ENCODE results near the gene NDUFB11. TPM values are rescaled to one million over a fixed set of nuclear protein-coding genes. Genes with fewer than 3 reads are reported as not detected.

Gene NDUFB11
- polyA plus RNA-seq, 2 donors, result 72.2 to 75.0 TPM

GRCh38 chrX:47098338-47099094 lies 46.0 kb downstream of the NDUFB11 start:
- Histone ChIP-seq H3K9me3 (ENCODE audit: control insufficient read depth in 2 of 2, insufficient read depth in 1 of 2, low read depth in 1 of 2, low read length in 1 of 2) (no peaks in the 10 kb centered on the region), H3K36me3 (ENCODE audit: control insufficient read depth in 2 of 2, insufficient read depth in 2 of 2, low read length in 1 of 2) (no peaks in the 10 kb centered on the region), H3K27me3 (ENCODE audit: control insufficient read depth in 1 of 2, insufficient read depth in 2 of 2, low read length in 2 of 2) (peaks cover 0 to 4% of the 10 kb centered on the region in 2 donors), H3K27ac (ENCODE audit: low read depth in 2 of 2, low read length in 1 of 2) (no peak overlapping the region), H3K4me1 (ENCODE audit: control insufficient read depth in 2 of 2, insufficient read depth in 2 of 2, low read length in 1 of 2) (no peaks in the 10 kb centered on the region), H3K4me3 (ENCODE audit: low read depth in 1 of 2, low read length in 2 of 2) (no peak overlapping the region)
- 61 to 81% methylated on average over 2 of the region's 2 CpGs for WGBS, 2 donors

- no peak overlapping the region for H3K27ac ChIP-seq (ENCODE audit: low read depth in 2 of 2, low read length in 1 of 2)
- no peaks in the 10 kb centered on the region for H3K36me3 ChIP-seq (ENCODE audit: control insufficient read depth in 2 of 2, insufficient read depth in 2 of 2, low read length in 1 of 2)
- peaks cover 0 to 4% of the 10 kb centered on the region in 2 donors for H3K27me3 ChIP-seq (ENCODE audit: control insufficient read depth in 1 of 2, insufficient read depth in 2 of 2, low read length in 2 of 2)
- H3K4me1 ChIP-seq (ENCODE audit: control insufficient read depth in 2 of 2, insufficient read depth in 2 of 2, low read length in 1 of 2), result no peaks in the 10 kb centered on the region
- no peaks in the 10 kb centered on the region for H3K9me3 ChIP-seq (ENCODE audit: control insufficient read depth in 2 of 2, insufficient read depth in 1 of 2, low read depth in 1 of 2, low read length in 1 of 2)
- WGBS, 2 donors, result 77 to 84% methylated on average over 4 of the region's 4 CpGs
- no peak overlapping the region for H3K4me3 ChIP-seq (ENCODE audit: low read depth in 1 of 2, low read length in 2 of 2)
Measured at GRCh38 chrX:47097018-47097417, 47.5 kb downstream of the NDUFB11 start.

- H3K27me3 ChIP-seq (ENCODE audit: control insufficient read depth in 1 of 2, insufficient read depth in 2 of 2, low read length in 2 of 2), result peaks cover 0 to 4% of the 10 kb centered on the region in 2 donors
- no peak overlapping the region for H3K27ac ChIP-seq (ENCODE audit: low read depth in 2 of 2, low read length in 1 of 2)
- no peaks in the 10 kb centered on the region for H3K36me3 ChIP-seq (ENCODE audit: control insufficient read depth in 2 of 2, insufficient read depth in 2 of 2, low read length in 1 of 2)
- H3K9me3 ChIP-seq (ENCODE audit: control insufficient read depth in 2 of 2, insufficient read depth in 1 of 2, low read depth in 1 of 2, low read length in 1 of 2), result no peaks in the 10 kb centered on the region
- 75 to 84% methylated on average over 11 of the region's 11 CpGs for WGBS, 2 donors
- no peak overlapping the region for H3K4me3 ChIP-seq (ENCODE audit: low read depth in 1 of 2, low read length in 2 of 2)
- H3K4me1 ChIP-seq (ENCODE audit: control insufficient read depth in 2 of 2, insufficient read depth in 2 of 2, low read length in 1 of 2), result no peaks in the 10 kb centered on the region
Measured at GRCh38 chrX:47093860-47094259, 50.6 kb downstream of the NDUFB11 start.

- H3K4me3 ChIP-seq (ENCODE audit: low read depth in 1 of 2, low read length in 2 of 2), result no peak overlapping the region
- H3K9me3 ChIP-seq (ENCODE audit: control insufficient read depth in 2 of 2, insufficient read depth in 1 of 2, low read depth in 1 of 2, low read length in 1 of 2), result no peaks in the 10 kb centered on the region
- H3K27me3 ChIP-seq (ENCODE audit: control insufficient read depth in 1 of 2, insufficient read depth in 2 of 2, low read length in 2 of 2), result no peaks in the 10 kb centered on the region
- 0% methylated on average over 1 of the region's 1 CpG for WGBS, 2 donors
- no peaks in the 10 kb centered on the region for H3K4me1 ChIP-seq (ENCODE audit: control insufficient read depth in 2 of 2, insufficient read depth in 2 of 2, low read length in 1 of 2)
- H3K27ac ChIP-seq (ENCODE audit: low read depth in 2 of 2, low read length in 1 of 2), result no peak overlapping the region
- no peaks in the 10 kb centered on the region for H3K36me3 ChIP-seq (ENCODE audit: control insufficient read depth in 2 of 2, insufficient read depth in 2 of 2, low read length in 1 of 2)
Measured at GRCh38 chrX:47093248-47093647, 51.3 kb downstream of the NDUFB11 start.

Other genes starting within 250 kb of the NDUFB11 start
- gene JADE3, start 232.3 kb downstream of the NDUFB11 start, polyA plus RNA-seq, result 1 to 10 TPM; 1.5 to 2.3 TPM
- 1 to 10 TPM; 1.1 to 1.4 TPM for gene RGN, start 66.3 kb downstream of the NDUFB11 start, polyA plus RNA-seq
- 10 to 100 TPM; 24.8 to 35.7 TPM for gene RBM10, start 519 bp upstream of the NDUFB11 start, polyA plus RNA-seq
- 100 to 1,000 TPM; 111 to 126 TPM for gene UBA1, start 49.1 kb upstream of the NDUFB11 start, polyA plus RNA-seq
- 10 to 100 TPM; 47.5 to 59.8 TPM for gene CDK16, start 74.0 kb upstream of the NDUFB11 start, polyA plus RNA-seq
- 10 to 100 TPM; 11.3 to 13.6 TPM for gene USP11, start 88.3 kb upstream of the NDUFB11 start, polyA plus RNA-seq
- gene ZNF157, start 225.9 kb upstream of the NDUFB11 start, polyA plus RNA-seq, result under 1 TPM; 0.08 to 0.10 TPM